Measurements from ENCODE around the gene ADAP1.

ADAP1 gene

GRCh38 chr7:897086-897485, 57.4 kb downstream of the ADAP1 start:
- no peak for TF ChIP-seq CTCF (conservative IDR thresholded peaks at IDR 0.05; ENCODE audit: control insufficient read depth, insufficient read depth, low read depth, low read length)
- H3K4me3 ChIP-seq (ENCODE audit: control insufficient read depth, low read depth, low read length) = no peak overlapping the region

GRCh38 chr7:896346-897075, 58.0 kb downstream of the ADAP1 start:
- no peak for DNase-seq (ENCODE audit: low read depth)
- no peak overlapping the region for H3K4me3 ChIP-seq (ENCODE audit: control insufficient read depth, low read depth, low read length)
- TF ChIP-seq CTCF (conservative IDR thresholded peaks at IDR 0.05; ENCODE audit: control insufficient read depth, insufficient read depth, low read depth, low read length) = no peak

More at GRCh38 chr7:897086-897485, 57.4 kb downstream of the ADAP1 start:
- DNase-seq (ENCODE audit: low read depth) = no peak

GRCh38 chr7:895451-896052, 58.9 kb downstream of the ADAP1 start:
- no peak overlapping the region for H3K4me3 ChIP-seq (ENCODE audit: control insufficient read depth, low read depth, low read length)
- no peak for TF ChIP-seq CTCF (conservative IDR thresholded peaks at IDR 0.05; ENCODE audit: control insufficient read depth, insufficient read depth, low read depth, low read length)
- no peak for DNase-seq (ENCODE audit: low read depth)

GRCh38 chr7:894927-895450, 59.5 kb downstream of the ADAP1 start:
- DNase-seq (ENCODE audit: low read depth) = no peak
- H3K4me3 ChIP-seq (ENCODE audit: control insufficient read depth, low read depth, low read length) = no peak overlapping the region
- no peak for TF ChIP-seq CTCF (conservative IDR thresholded peaks at IDR 0.05; ENCODE audit: control insufficient read depth, insufficient read depth, low read depth, low read length)

- no peak overlapping the region for H3K4me3 ChIP-seq (ENCODE audit: control insufficient read depth, low read depth, low read length)
- TF ChIP-seq CTCF (conservative IDR thresholded peaks at IDR 0.05; ENCODE audit: control insufficient read depth, insufficient read depth, low read depth, low read length) = no peak
- no peak for DNase-seq (ENCODE audit: low read depth)
Measured at GRCh38 chr7:894164-894867, 60.2 kb downstream of the ADAP1 start.

- H3K4me3 ChIP-seq (ENCODE audit: control insufficient read depth, low read depth, low read length) = no peak overlapping the region
- TF ChIP-seq CTCF (conservative IDR thresholded peaks at IDR 0.05; ENCODE audit: control insufficient read depth, insufficient read depth, low read depth, low read length) = no peak
- no peak for DNase-seq (ENCODE audit: low read depth)
Measured at GRCh38 chr7:893686-894085, 60.8 kb downstream of the ADAP1 start.

Data from fibroblast of mammary gland (primary cell).